Renal pelvis (tissue), 4 donors: ENCODE data around the gene CRMP1. TPM values are rescaled to one million over a fixed set of nuclear protein-coding genes. Genes with fewer than 3 reads are reported as not detected.
"Not testable (repeated sequence)": the region's sequence is repeated elsewhere in the genome, so short reads cannot be mapped to it uniquely, and the experiment has no call there.

Experiments
- DNase-seq: peaks from one replicate; pipeline ENCODE4 v3.0.0-alpha.2; 2013
- polyA plus RNA-seq, 3 donors: library from polyadenylated mRNA; unstranded; fragments of 120-200 nt; gene quantifications; one replicate each; pipeline ENCODE4 v1.2.1, GENCODE V29; 2013; ENCODE audit not compliant: insufficient read length in 3 of 3

CRMP1 gene
- polyA plus RNA-seq, 3 donors: 49.1 to 66.6 (median 62.6) TPM

GRCh38 chr4:5858020-5858769 lies 34.7 kb downstream of the CRMP1 start:
- no peak for DNase-seq

- no peak for DNase-seq
Observed at GRCh38 chr4:5857199-5857598, 35.7 kb downstream of the CRMP1 start.

- DNase-seq: not testable (repeated sequence)
Observed at GRCh38 chr4:5856362-5856761, 36.5 kb downstream of the CRMP1 start.

DNA sequence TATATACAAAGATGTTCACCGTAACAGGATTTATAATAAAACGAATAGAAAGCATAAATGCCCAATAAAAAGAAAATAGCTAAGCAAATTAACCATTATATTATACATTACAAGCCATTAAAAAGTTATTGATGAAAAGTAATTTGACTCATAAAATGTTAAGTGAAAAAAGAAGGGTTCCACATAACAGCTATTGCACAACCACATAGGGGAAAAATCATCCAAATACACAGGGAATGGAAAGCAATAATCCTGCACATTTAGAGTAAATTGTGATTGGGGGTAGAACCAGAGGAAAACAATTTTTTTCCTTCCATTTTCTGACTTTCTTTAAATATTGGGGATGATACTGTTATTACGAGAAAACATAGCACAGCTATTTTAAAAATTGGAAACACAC lies 38.0 kb downstream of the CRMP1 start:
- DNase-seq: no peak

DNA sequence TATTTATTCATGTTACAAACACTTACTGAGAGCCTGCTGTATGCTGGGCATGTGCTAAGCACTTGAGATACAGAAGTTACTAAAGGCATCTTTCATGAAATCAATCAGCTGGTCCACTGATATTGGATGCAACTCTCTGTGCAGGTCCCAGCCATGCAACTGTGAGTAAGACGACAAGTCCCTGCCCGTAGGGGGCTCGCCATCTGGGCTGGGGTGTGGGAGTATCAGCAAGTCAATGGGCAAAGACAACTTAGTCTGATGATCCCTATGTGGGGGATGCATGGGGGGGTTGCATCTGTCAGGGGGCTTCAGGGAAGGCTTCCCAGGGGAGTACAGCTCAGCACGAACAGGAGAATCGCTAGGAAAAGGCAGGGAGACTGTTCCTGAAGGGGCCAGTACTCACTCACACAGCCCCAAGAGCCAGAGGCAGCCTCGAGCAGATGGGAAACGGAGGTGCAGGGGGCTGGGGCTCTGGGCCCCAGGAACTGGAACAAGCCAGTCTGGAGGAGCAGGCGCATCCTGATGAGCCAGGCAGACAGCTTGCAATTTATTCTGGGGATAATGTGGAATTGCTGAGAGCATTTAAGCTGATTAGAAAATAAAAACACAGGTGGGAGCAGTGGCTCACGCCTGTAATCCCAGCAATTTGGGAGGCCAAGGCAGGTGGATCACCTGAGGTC lies 40.2 kb downstream of the CRMP1 start:
- DNase-seq: no peak

DNA sequence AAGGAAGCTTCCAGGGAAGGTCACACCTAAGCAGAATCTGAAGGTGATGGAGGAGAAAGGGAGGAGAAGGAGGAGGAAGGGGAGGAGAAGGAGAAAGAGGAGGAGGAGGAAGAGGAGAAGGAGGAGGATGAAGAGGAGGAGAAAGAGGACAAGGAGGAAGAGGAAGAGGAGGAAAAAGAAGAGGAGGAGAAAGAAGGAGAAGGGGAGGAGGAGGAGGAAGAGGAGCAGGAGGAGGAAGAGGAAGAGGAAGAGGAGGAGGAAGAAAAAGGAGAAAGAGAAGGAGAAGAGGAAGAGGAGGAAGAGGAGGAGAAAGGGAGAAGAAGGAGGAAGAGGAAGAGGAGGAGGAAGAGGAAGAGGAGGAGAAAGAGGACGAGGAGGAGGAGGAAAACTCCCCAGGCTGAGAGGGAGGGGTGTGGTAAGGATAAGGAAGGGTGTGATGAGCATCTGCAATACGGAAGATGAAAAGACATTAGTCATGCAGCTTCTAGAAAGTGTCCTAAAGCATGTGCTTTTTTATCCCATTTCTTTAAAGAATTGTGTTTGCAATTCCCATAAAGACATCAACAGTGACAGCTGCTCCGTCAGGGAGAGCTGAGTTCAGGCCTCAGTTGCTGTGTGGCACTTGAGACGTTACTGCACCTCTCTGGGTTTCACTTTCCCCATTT lies 41.1 kb downstream of the CRMP1 start:
- no peak for DNase-seq

DNA sequence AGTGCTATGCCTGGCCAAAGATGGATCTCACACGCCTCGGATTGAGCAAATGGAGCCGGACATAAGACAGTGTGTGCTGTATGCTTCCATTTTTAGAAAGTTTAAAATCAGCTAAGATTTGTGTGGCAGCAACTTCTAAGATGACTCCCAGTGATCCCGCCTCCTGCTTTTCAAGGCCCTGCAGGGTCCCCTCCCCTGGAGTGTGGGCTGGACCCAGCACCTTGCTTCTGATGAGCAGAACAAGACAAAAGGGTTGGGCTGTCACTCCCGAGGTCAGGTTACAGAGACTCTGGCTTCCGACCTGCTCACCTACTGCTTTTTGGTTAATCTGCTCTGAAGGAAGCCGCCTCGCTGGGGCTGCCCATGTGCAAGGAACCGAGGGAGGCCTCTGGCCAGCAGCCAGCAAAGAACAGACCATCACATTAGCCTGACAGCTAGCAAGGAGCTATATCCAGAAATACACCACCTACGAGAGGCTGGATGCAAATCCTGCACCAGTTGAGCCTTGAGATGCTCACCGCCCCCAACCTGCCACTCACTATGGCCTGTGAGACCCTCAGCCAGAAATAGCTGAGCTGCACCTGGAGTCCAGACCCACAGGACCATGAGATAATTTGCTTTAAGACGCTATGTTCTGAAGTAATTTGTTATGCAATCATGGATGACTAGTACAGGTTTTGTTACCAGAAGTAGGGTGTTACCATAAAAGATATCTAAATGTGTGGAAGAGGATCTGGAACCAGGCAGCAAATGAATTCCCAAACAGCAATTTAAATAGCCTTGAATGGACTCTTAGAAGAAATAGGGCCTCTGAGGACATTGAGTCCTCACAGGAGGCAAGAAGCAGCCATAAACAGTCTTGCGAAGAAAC lies 47.6 kb downstream of the CRMP1 start:
- no peak for DNase-seq

DNA sequence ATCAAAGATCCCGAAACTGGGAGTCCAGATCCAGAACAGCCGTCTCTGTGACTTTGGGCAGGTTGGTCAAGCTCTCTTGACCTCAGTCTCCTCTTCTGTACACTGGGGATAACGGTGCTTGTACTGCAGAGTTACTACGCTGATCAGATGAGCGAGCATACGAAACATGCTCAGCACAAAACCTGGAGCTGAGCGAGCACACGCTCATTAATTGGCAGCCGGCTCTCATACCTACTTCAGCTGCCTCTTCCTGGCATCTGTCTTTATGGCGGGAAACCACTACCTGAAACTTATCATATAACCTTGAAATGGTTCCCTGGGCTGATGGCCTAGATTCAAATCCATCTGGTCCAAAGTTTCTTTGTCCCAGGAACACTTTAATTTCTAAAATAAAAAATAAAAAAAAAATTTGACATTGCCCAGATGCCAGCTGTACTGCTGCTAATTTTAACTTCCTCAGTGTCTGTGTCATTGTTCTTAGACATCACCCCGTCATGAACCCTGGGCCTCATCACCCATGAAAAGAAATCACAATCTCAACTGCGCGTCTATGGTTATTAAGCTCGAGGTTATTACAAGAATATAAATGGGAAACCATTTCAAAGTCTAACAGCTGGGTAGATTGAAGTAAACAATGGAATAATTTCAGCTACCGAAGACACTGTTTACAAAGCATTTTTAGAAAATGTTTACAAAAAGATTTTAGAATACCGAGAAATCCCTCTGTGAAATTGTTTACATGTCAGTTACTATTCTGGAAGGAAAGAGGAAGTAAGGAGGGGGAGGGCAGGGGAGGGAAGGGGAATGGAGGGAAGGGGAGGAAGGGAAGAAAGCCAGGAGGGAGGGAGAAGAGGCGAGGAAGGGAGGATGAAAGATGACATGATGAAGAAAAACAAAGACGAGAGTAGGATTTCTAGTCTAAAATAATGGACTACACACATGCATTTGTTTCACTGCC lies 49.0 kb downstream of the CRMP1 start:
- DNase-seq: no peak

DNA sequence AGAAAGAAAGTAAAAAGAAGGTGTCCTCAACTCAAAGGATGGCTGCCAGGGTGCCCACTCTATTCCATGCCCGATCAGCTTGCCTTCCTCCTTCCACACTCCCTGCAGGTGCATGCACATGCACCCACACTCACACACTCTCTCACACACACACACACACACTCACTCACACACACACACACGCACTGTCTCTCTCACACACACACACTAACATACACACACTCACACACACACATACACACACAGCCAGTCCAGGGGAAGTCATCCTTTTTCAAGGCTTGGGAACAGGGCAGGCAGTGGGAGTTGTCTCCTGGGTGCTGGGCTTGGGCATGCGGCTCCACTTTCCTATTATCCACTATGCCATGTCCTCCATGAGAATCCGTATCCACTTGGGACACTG lies 50.4 kb downstream of the CRMP1 start:
- DNase-seq: no peak

DNA sequence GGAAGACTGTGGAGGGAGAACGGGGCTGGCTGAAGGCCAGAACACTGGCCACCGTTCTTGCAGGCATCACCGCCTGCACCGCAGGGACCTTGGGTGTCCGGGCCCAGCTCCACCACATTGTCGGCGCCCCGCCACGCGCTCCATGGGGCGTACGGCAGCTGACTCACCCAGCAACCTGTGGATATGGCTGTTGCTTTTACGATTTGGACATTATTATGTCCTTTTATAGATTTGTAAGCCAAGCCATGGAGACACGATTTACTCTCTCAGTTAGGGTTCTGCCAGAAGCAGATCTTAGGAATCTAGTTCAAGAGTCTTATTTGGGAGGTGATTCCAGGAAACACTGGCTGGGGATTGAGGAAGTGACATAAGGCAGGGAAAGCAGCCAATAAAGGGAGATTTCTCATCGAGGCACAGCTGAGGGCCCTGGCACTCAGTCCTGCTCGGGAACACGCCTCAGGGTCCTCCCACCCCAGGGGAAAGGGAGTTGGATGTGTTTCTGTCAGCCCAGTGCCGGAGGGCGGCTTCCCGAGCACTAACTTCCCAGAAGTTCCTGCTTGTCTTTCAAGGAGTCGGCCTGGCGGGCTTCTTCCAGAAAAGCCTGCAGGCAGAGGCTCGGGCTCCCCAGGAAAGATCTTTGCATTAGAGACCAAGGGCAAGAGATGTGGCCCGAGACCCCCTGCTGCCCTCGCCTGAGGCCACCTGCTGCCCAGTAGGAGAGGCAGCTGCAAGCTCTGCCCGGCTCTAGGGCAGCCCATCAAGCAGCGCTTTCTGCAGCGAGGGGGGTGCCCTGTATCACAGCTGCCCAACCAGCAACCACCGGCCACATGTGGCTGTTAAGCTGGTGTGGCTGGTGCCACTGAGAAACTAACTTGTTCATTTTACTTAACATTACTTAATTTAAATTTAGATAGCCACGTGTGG lies 52.9 kb downstream of the CRMP1 start:
- no peak for DNase-seq

DNA sequence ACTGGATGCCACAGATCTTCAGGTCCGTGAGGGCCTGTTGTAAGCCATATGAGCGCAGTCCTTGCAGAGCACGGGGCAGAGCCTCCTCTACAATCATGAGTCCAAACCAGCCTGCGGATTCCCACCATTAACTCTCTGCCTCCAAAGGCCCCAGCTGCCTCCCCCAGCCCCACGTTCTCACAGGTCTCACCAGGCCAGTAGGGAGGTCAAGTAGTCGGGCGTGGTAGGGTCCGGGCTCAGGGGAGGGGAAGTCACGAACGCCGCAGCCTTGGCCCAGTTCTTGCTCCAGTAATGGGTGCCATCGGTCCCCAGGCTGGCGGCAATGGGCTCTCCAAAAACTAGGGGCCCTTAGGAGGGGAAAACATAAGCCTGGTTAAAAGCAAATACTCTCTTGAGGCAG lies 53.6 kb downstream of the CRMP1 start:
- DNase-seq: no peak

GRCh38 chr4:5837483-5837882 lies 55.4 kb downstream of the CRMP1 start:
- DNase-seq: not testable (repeated sequence)

- no peak for DNase-seq
Observed at GRCh38 chr4:5836943-5837342, 55.9 kb downstream of the CRMP1 start.

DNA sequence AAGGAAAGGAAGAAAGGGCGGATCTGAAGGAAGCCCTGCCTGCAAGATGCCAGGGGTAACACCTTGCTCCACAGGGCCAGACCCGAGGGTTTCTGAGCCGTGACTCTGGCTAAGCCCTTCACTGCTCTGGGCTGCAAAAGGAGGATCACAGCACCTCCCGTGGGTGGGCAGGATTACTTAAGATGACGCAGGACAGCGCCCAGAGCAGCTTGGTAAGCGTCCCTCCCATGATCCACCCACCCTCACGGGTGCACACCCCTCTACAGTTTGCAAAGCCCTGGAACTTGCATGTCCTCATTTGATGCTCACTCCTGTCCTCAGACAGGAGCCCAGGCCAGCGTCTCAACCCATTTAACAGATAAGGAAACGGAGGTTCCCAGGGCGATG lies 64.9 kb downstream of the CRMP1 start:
- DNase-seq: no peak

GRCh38 chr4:5827108-5828004 lies 65.5 kb downstream of the CRMP1 start:
- no peak for DNase-seq

- no peak for DNase-seq
Observed at GRCh38 chr4:5826437-5827107, 66.3 kb downstream of the CRMP1 start.

DNA sequence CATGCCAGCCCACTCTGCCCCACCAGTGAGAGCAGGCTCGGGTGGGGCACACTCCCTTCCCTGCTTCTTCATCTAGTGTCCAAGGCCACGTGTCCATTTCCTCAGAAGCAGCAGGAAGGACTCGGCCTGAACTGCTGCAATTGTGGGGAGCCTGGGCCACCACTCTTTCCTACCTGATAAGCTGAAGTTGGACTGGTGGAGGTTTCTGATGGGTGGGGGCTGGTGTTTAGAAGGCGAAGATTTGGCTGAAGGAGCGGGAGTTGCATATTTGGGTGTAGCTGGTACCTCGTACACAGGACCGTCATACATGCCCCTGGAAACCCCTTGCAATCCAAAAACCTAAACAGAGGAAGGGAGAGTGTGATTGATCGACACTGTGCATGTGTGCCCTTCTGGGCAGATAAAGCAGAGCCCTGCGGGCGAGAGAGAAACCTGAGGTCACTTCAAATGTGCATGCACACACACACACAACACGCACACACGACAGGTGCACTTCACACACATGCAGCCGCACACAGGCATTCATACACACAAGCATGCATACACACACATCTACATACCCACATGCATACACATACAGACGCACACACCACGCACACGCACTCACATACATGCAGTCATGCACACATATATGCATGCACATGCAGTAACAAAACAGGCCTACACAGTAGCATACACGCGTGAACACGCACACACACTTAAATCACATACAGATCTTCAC lies 67.4 kb downstream of the CRMP1 start:
- DNase-seq: no peak
